HEK293T (cell line): ENCODE results near the gene ZDHHC7.

Experiments used
- BHLHE40 ChIP-seq: fragments of 450-650 bp; IDR thresholded peaks from 2 replicates; pipeline ENCODE4 v1.6.1; 2016; ENCODE audit warnings: mild to moderate bottlenecking, moderate library complexity, borderline replicate concordance
- CTBP1 ChIP-seq: fragments of 450-650 bp; IDR thresholded peaks from 2 replicates; pipeline ENCODE4 v1.6.1; 2016; ENCODE audit warnings: borderline replicate concordance
- ELF4 ChIP-seq: fragments of 450-650 bp; IDR thresholded peaks from 2 replicates; pipeline ENCODE4 v1.6.1; 2017; ENCODE audit warnings: antibody characterized with exemption
- FOXA1 ChIP-seq: fragments of 450-650 bp; IDR thresholded peaks from 2 replicates; pipeline ENCODE4 v1.6.1; 2016; ENCODE audit warnings: mild to moderate bottlenecking
- FOXK2 ChIP-seq: fragments of 450-650 bp; IDR thresholded peaks from 2 replicates; pipeline ENCODE4 v1.6.1; 2016; ENCODE audit warnings: mild to moderate bottlenecking
- HDGF ChIP-seq: fragments of 450-650 bp; IDR thresholded peaks from 2 replicates; pipeline ENCODE4 v1.6.1; 2017; ENCODE audit warnings: antibody characterized with exemption, borderline replicate concordance
- L3MBTL2 ChIP-seq: fragments of 450-650 bp; conservative IDR thresholded peaks from 2 replicates; pipeline ENCODE4 v1.6.1; 2016; ENCODE audit warnings: mild to moderate bottlenecking
- NFRKB ChIP-seq: fragments of 450-650 bp; IDR thresholded peaks from 2 replicates; pipeline ENCODE4 v1.6.1; 2016; ENCODE audit warnings: mild to moderate bottlenecking, moderate library complexity
- PKNOX1 ChIP-seq: fragments of 450-650 bp; IDR thresholded peaks from 2 replicates; pipeline ENCODE4 v1.6.1; 2016
- SP1 ChIP-seq: fragments of 450-650 bp; IDR thresholded peaks from 2 replicates; pipeline ENCODE4 v1.6.1; 2017
- SUZ12 ChIP-seq: fragments of 450-650 bp; IDR thresholded peaks from 2 replicates; pipeline ENCODE4 v1.6.1; 2016; ENCODE audit warnings: mild to moderate bottlenecking
- TARDBP ChIP-seq: fragments of 450-650 bp; IDR thresholded peaks from 2 replicates; pipeline ENCODE4 v1.6.1; 2016
- ZNF384 ChIP-seq: fragments of 450-650 bp; IDR thresholded peaks from 2 replicates; pipeline ENCODE4 v1.6.1; 2016

GRCh38 chr16:84975066-84975465 is 36.3 kb downstream of the ZDHHC7 start:
- TF ChIP-seq CTBP1, result no peak
- no peak for TF ChIP-seq SP1
- no peak for TF ChIP-seq SUZ12
- TF ChIP-seq HDGF, result no peak
- TF ChIP-seq PKNOX1, result no peak
- no peak for TF ChIP-seq FOXK2
- no peak for TF ChIP-seq ELF4
- no peak for TF ChIP-seq L3MBTL2
- no peak for TF ChIP-seq ZNF384
- no peak for TF ChIP-seq BHLHE40
- no peak for TF ChIP-seq TARDBP
- TF ChIP-seq FOXA1, result no peak
- TF ChIP-seq NFRKB, result no peak
